GM12874 (cell line): ENCODE data around the gene ZNF492.

Experiments used
- CTCF ChIP-seq: IDR thresholded peaks from 2 replicates; pipeline ENCODE4 v1.5.1; 2011; ENCODE audit warnings: low read depth, mild to moderate bottlenecking, control low read depth, low read length, moderate library complexity; ENCODE audit not compliant: insufficient read depth

The ZNF492 gene

GRCh38 chr19:22608441-22608840 is 25.7 kb upstream of the ZNF492 start:
- no peak for TF ChIP-seq CTCF

GRCh38 chr19:22609630-22610029 is 24.5 kb upstream of the ZNF492 start:
- no peak for TF ChIP-seq CTCF

GRCh38 chr19:22610121-22610520 is 24.0 kb upstream of the ZNF492 start:
- TF ChIP-seq CTCF = no peak

GRCh38 chr19:22612316-22612715 is 21.8 kb upstream of the ZNF492 start:
- TF ChIP-seq CTCF = no peak

GRCh38 chr19:22616659-22617058 is 17.5 kb upstream of the ZNF492 start:
- no peak for TF ChIP-seq CTCF

- TF ChIP-seq CTCF = no peak
Measured at GRCh38 chr19:22617614-22618320, 16.4 kb upstream of the ZNF492 start.

- TF ChIP-seq CTCF = no peak
Measured at GRCh38 chr19:22619371-22619770, 14.8 kb upstream of the ZNF492 start.
